HG03060 (cell line): ENCODE measurements around the gene USP4.

ENCODE experiments used
- ATAC-seq: cut with Tn5 transposase; IDR thresholded peaks from one replicate; pipeline ENCODE4 v1.9.1; 2021; ENCODE audit warnings: low read depth, moderate number of reproducible peaks; ENCODE audit not compliant: unreplicated experiment

The USP4 gene

DNA sequence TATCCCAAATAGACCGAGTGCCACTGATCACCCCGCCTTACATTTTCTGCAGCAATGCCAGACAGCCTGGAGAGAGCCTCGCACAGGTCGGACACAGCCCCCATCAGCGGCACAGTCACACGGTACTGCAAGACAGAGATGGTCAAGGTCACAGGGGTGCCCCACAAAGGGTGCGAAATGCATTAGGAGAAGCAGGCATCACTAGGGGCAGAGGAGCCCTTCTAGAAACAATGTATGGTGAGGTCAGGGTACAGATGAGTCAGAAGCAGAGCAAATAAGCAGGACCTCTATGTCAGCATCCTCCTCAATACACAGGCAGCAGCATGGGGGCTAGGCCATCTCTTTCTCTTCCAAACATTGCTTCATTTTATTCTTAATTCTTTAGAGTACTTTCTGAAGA is 41.3 kb downstream of the USP4 start:
- ATAC-seq, result no peak

GRCh38 chr3:49296781-49297411 is 43.0 kb downstream of the USP4 start:
- ATAC-seq, result no peak

GRCh38 chr3:49295489-49296058 is 44.3 kb downstream of the USP4 start:
- no peak for ATAC-seq

DNA sequence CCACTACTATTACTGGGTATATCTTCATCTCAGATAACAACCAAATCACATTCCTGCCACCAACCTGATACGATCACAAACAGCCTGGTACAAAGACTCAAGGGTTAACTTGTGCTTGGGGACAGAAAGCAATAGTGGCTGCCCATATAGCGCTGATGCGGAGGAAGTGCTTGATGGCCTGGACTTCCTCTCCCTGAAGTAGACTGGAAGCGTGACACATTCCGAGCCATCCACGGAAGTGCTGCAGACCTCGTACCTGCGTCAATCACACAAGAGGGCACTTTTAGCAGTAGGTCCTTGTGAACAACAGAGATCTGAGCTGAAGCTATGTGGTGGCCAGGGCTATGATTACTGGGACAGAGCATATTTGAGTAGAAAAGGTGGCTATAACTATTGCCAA is 45.5 kb downstream of the USP4 start:
- no peak for ATAC-seq

GRCh38 chr3:49283997-49284396 is 55.9 kb downstream of the USP4 start:
- ATAC-seq, result no peak

DNA sequence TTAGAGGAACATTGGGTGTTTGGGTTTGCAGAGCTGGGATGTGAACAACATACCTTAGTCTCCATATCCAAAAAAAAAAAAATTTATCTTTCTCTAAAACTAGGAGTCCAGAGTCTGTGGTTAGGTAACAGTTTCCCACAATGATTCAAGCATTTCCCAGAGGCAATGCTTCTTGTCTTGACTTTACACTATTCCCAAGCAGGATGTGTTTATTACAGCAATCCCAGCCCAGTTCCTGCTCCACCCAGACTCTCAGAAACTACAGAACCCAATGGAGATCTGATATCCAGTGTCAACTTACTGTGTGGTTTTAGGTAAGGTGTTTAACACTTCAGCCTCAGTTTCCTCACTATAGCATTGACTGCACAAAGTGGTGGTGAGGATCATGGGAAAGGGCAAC is 60.5 kb downstream of the USP4 start:
- ATAC-seq, result no peak

- ATAC-seq, result no peak
These were observed 61.3 kb downstream of the USP4 start for GRCh38 chr3:49278548-49278947.

DNA sequence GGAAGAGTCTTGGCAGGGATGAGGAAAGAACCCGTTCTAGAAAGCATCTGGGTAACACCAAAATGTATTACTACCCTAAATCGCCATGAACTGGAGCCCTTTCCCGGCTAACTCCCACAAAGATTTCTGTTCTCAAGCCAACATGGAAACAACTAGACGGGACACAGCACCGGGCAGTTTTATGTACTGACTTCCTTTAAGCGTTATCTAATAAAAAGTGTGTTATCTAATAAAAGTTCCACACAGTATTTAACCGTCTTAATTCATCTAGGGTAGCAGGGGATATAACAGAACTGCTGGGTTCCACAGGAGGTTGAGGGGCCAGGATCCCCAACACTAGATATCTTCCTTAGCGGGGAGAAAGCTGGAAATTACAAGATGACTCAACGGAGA is 62.5 kb downstream of the USP4 start:
- no peak for ATAC-seq

DNA sequence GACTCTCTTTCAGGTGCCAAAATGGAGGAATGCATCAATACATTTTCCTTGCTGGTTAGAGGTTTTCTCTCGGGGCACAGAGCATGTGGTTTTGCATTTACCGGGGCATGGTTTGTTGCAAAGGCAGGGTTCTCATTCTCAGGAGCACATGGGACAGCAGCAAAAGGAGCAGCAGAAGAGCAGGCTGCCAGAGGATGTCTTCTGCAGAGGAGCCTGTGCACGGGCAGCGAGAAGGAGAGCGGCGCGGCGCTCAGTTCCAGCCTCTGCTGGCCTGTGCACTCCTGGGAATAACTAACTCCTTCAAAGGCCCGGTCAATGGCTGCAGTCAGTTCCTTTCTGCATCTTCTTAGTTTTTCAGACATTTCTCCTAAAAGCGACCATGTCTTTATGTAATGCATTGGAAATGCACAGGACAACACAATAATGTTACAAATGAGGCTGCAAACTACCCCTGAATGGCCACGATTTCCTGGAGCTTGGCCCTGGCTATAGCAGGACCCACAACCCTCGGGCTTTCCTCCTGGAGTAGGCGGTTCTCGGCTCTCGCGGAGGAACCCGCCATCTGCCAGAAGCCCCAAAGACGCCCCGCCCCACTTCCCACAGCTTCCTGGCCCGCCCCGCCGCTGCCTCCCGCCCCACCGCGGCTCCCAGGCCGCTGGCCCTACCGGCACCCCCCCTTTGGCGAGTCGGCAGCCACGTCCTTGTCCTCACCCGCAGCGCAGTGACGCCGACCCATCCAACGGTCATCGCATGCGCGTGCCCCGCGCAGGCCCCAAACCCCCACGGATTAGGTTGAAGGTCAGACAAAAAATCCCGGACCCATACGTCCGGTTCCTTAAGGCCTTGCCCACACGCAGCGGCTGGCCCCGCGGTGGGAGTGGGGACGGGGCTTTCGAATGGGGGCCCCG is 63.1 kb downstream of the USP4 start, which contains the start of gene C3orf62:
C3orf62 (minus strand) TSS at position 758 of the 908 bp plus-strand sequence; CDS start at position 398, 360 bp downstream.
- no peak for ATAC-seq

GRCh38 chr3:49273825-49274532 is 65.9 kb downstream of the USP4 start:
- no peak for ATAC-seq

GRCh38 chr3:49271047-49271446 is 68.8 kb downstream of the USP4 start:
- no peak for ATAC-seq

DNA sequence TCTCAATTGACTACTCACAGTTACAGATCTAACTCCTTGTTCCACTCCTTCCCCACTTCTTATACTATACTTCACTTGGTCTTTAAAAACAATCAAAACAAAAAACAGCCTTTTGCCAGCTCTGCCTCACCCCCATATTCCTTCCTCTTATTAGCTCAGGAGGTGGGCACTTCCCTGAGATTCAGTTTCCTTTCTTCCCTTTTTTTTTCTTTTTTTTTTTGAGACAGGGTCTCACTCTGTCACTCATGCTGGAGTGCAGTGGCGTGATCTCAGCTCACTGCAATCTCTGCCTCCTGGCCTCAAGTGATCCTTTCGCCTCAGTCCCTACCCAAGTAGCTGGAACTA is 69.7 kb downstream of the USP4 start:
- no peak for ATAC-seq

DNA sequence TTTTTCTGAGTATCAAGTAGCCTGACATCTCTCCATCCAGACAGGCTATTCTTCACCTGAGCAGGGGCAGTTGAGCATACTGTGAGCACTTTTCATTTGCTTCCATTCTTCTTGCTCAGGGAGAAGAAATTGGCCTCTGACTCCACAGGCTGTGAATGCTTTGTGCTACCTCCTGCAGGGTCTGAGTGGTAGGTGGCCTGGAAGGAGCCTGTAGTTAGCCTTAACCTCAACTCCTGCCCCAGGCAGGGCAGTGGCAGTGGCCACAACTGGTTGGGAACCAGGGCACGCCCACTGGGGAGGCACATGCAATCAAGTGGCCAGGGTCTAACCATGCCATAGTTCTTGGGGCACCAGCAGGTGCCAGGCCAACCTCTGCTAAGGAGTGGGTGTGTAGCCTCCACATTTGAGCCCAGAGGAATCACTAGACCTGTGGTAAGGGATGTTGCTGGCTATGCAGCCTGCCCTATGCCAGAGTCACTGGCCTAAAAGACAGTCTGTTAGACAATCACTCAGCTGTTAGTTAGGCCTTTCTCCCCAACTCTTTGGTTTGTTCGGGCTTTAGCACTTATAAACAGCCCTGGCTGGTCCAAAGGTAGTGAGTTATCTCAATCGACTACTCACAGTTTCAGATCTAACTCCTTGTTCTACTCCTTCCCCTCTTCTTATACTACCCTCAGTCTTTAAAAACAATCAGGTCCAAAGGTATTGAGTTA is 70.3 kb downstream of the USP4 start:
- ATAC-seq, result no peak

GRCh38 chr3:49266410-49267095 is 73.3 kb downstream of the USP4 start:
- no peak for ATAC-seq

DNA sequence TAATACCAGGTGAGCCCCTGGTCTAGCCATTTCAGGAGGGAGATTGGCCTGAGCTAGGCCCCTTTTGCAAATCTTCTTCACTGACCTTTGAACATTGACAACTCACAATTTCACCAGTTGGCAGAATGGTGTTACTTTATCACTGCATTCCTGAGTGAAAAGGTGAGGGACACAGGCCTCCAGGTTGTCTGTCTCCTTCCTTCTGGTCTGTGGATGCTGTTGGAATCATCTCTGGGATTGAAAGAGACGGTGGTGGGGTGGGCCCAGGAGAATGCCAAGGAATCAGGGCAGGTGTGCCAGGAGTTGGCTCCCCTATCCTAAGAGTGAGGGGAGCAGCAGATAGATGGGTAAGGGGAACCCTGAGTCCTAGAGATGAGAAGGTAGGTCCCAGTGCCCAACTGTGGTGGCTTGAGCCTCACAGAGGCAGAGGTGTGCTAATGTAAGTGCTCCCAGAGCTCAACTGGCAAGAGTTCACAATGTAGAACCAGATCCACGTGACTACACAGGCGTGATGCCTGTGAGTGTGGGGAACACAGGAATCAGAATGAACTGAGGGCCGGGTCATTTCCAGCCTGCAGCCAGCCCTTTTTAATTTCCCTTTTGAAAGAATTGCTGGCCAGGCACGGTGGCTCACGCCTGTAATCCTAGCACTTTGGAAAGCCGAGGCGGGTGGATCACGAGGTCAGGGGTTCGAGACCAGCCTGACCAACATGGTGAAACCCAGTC is 74.0 kb downstream of the USP4 start:
- no peak for ATAC-seq

GRCh38 chr3:49263159-49263889 is 76.5 kb downstream of the USP4 start:
- ATAC-seq, result no peak

GRCh38 chr3:49260806-49261324 is 79.0 kb downstream of the USP4 start:
- no peak for ATAC-seq

DNA sequence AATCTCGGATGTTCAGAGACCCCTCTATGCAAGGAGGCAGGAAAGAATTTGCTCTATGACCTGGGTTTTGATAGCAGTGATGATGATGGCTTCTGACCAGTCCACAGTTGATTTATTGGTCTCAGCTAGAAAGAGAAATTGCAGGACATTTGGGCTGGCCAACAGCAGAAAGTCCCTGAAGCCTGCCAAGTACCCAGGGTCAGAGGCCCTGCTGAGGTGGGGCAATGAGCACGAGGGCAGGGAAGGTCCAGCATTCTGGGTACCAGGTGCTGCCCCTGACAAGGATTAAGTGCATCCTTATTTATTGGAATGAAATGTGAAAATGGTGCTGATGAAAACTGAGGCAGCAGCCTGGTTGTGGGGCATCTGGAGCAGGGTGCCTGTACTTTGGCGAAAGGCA is 82.7 kb downstream of the USP4 start:
- ATAC-seq, result no peak
